ENCODE results near the gene DDIT4L.
"Not testable (repeated sequence)": the region's sequence is repeated elsewhere in the genome, so short reads cannot be mapped to it uniquely, and the experiment has no call there.

Gene DDIT4L

DNA sequence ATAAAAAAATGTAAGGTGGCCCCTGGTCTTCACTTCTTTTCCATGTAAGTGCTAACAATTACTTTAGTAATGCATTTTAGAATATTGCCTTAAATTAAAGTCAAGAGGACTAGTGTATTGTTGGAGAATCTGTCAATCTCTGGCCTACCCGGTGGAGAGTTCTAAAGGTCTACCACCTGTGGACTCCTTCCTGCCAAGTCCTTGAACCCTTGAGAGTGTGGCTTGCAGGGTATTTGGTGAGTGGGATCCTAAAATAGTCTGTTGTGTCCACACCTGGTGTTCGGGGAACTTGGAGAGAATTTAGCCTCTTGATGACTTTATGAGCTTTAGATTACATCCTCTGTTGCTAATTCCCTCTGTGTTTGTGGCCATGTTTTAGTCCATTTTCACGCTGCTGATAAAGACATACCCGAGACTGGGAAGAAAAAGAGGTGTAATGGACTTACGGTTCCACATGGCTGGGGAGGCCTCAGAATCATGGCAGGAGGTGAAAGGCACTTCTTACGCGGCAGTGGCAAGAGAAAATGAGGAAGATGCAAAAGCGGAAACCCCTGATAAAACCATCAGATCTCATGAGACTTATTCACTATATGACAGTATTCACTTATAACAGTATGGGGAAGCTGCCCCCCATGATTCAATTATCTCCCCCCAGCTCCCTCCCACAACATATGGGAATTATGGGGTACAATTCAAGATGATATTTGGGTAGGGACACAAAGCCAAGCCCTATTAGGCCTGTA lies 23.8 kb downstream of the DDIT4L start:
- no peak overlapping the region for H3K4me3 ChIP-seq (ENCODE audit: low read depth, low read length)
- no peaks in the 10 kb centered on the region for H3K36me3 ChIP-seq (ENCODE audit: insufficient read depth, low read length)
- H3K4me1 ChIP-seq (ENCODE audit: control insufficient read depth, insufficient read depth, low read length, unreplicated experiment), result peaks cover 32% of the 10 kb centered on the region
- no peaks in the 10 kb centered on the region for H3K27me3 ChIP-seq (ENCODE audit: insufficient read depth, low read length)
- H3K79me2 ChIP-seq (ENCODE audit: control insufficient read depth, insufficient read depth, low read length, unreplicated experiment), result no peaks in the 10 kb centered on the region
- no peak overlapping the region for H2AFZ ChIP-seq (ENCODE audit: low read length, unreplicated experiment)
- no peak overlapping the region for H3K27ac ChIP-seq (ENCODE audit: low read depth, low read length)

- Histone ChIP-seq H3K27ac (ENCODE audit: low read depth, low read length) (no peak overlapping the region), H3K36me3 (ENCODE audit: insufficient read depth, low read length) (no peaks in the 10 kb centered on the region), H3K4me1 (ENCODE audit: control insufficient read depth, insufficient read depth, low read length, unreplicated experiment) (peaks cover 27% of the 10 kb centered on the region), H3K27me3 (ENCODE audit: insufficient read depth, low read length) (no peaks in the 10 kb centered on the region), H2AFZ (ENCODE audit: low read length, unreplicated experiment) (no peak overlapping the region), H3K79me2 (ENCODE audit: control insufficient read depth, insufficient read depth, low read length, unreplicated experiment) (no peaks in the 10 kb centered on the region), H3K4me3 (ENCODE audit: low read depth, low read length) (no peak overlapping the region)
Measured at GRCh38 chr4:100165809-100166208, 24.5 kb downstream of the DDIT4L start.

GRCh38 chr4:100164808-100165760 lies 25.2 kb downstream of the DDIT4L start:
- Histone ChIP-seq H3K27ac (ENCODE audit: low read depth, low read length) (no peak overlapping the region), H3K4me3 (ENCODE audit: low read depth, low read length) (no peak overlapping the region), H2AFZ (ENCODE audit: low read length, unreplicated experiment) (no peak overlapping the region), H3K4me1 (ENCODE audit: control insufficient read depth, insufficient read depth, low read length, unreplicated experiment) (peaks cover 21% of the 10 kb centered on the region), H3K36me3 (ENCODE audit: insufficient read depth, low read length) (no peaks in the 10 kb centered on the region), H3K27me3 (ENCODE audit: insufficient read depth, low read length) (no peaks in the 10 kb centered on the region), H3K79me2 (ENCODE audit: control insufficient read depth, insufficient read depth, low read length, unreplicated experiment) (no peaks in the 10 kb centered on the region)

- H3K27ac ChIP-seq (ENCODE audit: low read depth, low read length), result no peak overlapping the region
Measured at GRCh38 chr4:100162027-100162685, 28.1 kb downstream of the DDIT4L start.

GRCh38 chr4:100149190-100149589 lies 41.1 kb downstream of the DDIT4L start:
- H3K4me3 ChIP-seq (ENCODE audit: low read depth, low read length), result no peak overlapping the region
- no peak overlapping the region for H3K27ac ChIP-seq (ENCODE audit: low read depth, low read length)
- no peaks in the 10 kb centered on the region for H3K79me2 ChIP-seq (ENCODE audit: control insufficient read depth, insufficient read depth, low read length, unreplicated experiment)
- no peaks in the 10 kb centered on the region for H3K36me3 ChIP-seq (ENCODE audit: insufficient read depth, low read length)
- H3K4me1 ChIP-seq (ENCODE audit: control insufficient read depth, insufficient read depth, low read length, unreplicated experiment), result no peaks in the 10 kb centered on the region
- no peak overlapping the region for H2AFZ ChIP-seq (ENCODE audit: low read length, unreplicated experiment)
- no peaks in the 10 kb centered on the region for H3K27me3 ChIP-seq (ENCODE audit: insufficient read depth, low read length)

More at GRCh38 chr4:100162027-100162685, 28.1 kb downstream of the DDIT4L start:
- Histone ChIP-seq H3K4me3 (ENCODE audit: low read depth, low read length) (no peak overlapping the region), H3K27me3 (ENCODE audit: insufficient read depth, low read length) (no peaks in the 10 kb centered on the region), H3K36me3 (ENCODE audit: insufficient read depth, low read length) (no peaks in the 10 kb centered on the region), H2AFZ (ENCODE audit: low read length, unreplicated experiment) (no peak overlapping the region), H3K79me2 (ENCODE audit: control insufficient read depth, insufficient read depth, low read length, unreplicated experiment) (no peaks in the 10 kb centered on the region), H3K4me1 (ENCODE audit: control insufficient read depth, insufficient read depth, low read length, unreplicated experiment) (no peaks in the 10 kb centered on the region)

- no peaks in the 10 kb centered on the region for H3K27me3 ChIP-seq (ENCODE audit: insufficient read depth, low read length)
- no peak overlapping the region for H3K27ac ChIP-seq (ENCODE audit: low read depth, low read length)
- H3K4me3 ChIP-seq (ENCODE audit: low read depth, low read length), result no peak overlapping the region
- H3K36me3 ChIP-seq (ENCODE audit: insufficient read depth, low read length), result no peaks in the 10 kb centered on the region
- H3K79me2 ChIP-seq (ENCODE audit: control insufficient read depth, insufficient read depth, low read length, unreplicated experiment), result no peaks in the 10 kb centered on the region
- no peaks in the 10 kb centered on the region for H3K4me1 ChIP-seq (ENCODE audit: control insufficient read depth, insufficient read depth, low read length, unreplicated experiment)
- H2AFZ ChIP-seq (ENCODE audit: low read length, unreplicated experiment), result no peak overlapping the region
Measured at GRCh38 chr4:100147684-100148083, 42.6 kb downstream of the DDIT4L start.

GRCh38 chr4:100147198-100147597 lies 43.1 kb downstream of the DDIT4L start:
- Histone ChIP-seq H3K79me2 (ENCODE audit: control insufficient read depth, insufficient read depth, low read length, unreplicated experiment) (no peaks in the 10 kb centered on the region), H3K36me3 (ENCODE audit: insufficient read depth, low read length) (no peaks in the 10 kb centered on the region), H3K4me3 (ENCODE audit: low read depth, low read length) (no peak overlapping the region), H3K27me3 (ENCODE audit: insufficient read depth, low read length) (no peaks in the 10 kb centered on the region), H2AFZ (ENCODE audit: low read length, unreplicated experiment) (no peak overlapping the region), H3K4me1 (ENCODE audit: control insufficient read depth, insufficient read depth, low read length, unreplicated experiment) (no peaks in the 10 kb centered on the region), H3K27ac (ENCODE audit: low read depth, low read length) (no peak overlapping the region)

GRCh38 chr4:100146756-100147155 lies 43.5 kb downstream of the DDIT4L start:
- Histone ChIP-seq H3K27ac (ENCODE audit: low read depth, low read length) (no peak overlapping the region), H3K27me3 (ENCODE audit: insufficient read depth, low read length) (no peaks in the 10 kb centered on the region), H3K4me1 (ENCODE audit: control insufficient read depth, insufficient read depth, low read length, unreplicated experiment) (no peaks in the 10 kb centered on the region), H2AFZ (ENCODE audit: low read length, unreplicated experiment) (no peak overlapping the region), H3K36me3 (ENCODE audit: insufficient read depth, low read length) (no peaks in the 10 kb centered on the region), H3K4me3 (ENCODE audit: low read depth, low read length) (no peak overlapping the region), H3K79me2 (ENCODE audit: control insufficient read depth, insufficient read depth, low read length, unreplicated experiment) (no peaks in the 10 kb centered on the region)

GRCh38 chr4:100137320-100137719 lies 52.9 kb downstream of the DDIT4L start:
- H3K36me3 ChIP-seq (ENCODE audit: insufficient read depth, low read length); H2AFZ ChIP-seq (ENCODE audit: low read length, unreplicated experiment): not testable (repeated sequence)

More at GRCh38 chr4:100137320-100137719, 52.9 kb downstream of the DDIT4L start:
- not testable (repeated sequence) for H3K4me3 ChIP-seq (ENCODE audit: low read depth, low read length); H3K27me3 ChIP-seq (ENCODE audit: insufficient read depth, low read length); H3K79me2 ChIP-seq (ENCODE audit: control insufficient read depth, insufficient read depth, low read length, unreplicated experiment); H3K27ac ChIP-seq (ENCODE audit: low read depth, low read length); H3K4me1 ChIP-seq (ENCODE audit: control insufficient read depth, insufficient read depth, low read length, unreplicated experiment)

Measured in ACC112 (cell line).